ENCODE results near the gene ALDH2. TPM values are rescaled to one million over a fixed set of nuclear protein-coding genes. Genes with fewer than 3 reads are reported as not detected.

The ALDH2 gene
- polyA plus RNA-seq, 1 donor (not counting 4 experiments of a cell fraction or from before 2014, with no cell fraction given): 33.8 TPM

- no peak overlapping the region for H3K4me3 ChIP-seq (ENCODE audit: control insufficient read depth in 2 of 3, extremely low read depth in 1 of 3, insufficient read depth in 2 of 3, low read depth in 1 of 3, low read length in 3 of 3)
- H2AFZ ChIP-seq (ENCODE audit: control insufficient read depth, low read length): no peak overlapping the region
- TF ChIP-seq EZH2 (IDR thresholded peaks at IDR 0.05; ENCODE audit: low read length) (no peak), CTCF (optimal IDR thresholded peaks at IDR 0.05 in 1 of 3, IDR thresholded peaks at IDR 0.05 in 1 of 3, conservative IDR thresholded peaks at IDR 0.05 in 1 of 3; ENCODE audit: extremely low read depth in 1 of 3, insufficient read depth in 2 of 3, low read length in 3 of 3) (no peak)
- no peaks in the 10 kb centered on the region for H4K20me1 ChIP-seq (ENCODE audit: control insufficient read depth, extremely low read depth, insufficient read depth, low read length)
- no peak overlapping the region for H3K9ac ChIP-seq (ENCODE audit: control insufficient read depth, extremely low read depth, insufficient read depth, low read length)
- no peaks in the 10 kb centered on the region for H3K79me2 ChIP-seq (ENCODE audit: control insufficient read depth, insufficient read depth, low read length)
- FAIRE-seq: no peak
- no peak overlapping the region for H3K27ac ChIP-seq (ENCODE audit: control insufficient read depth, insufficient read depth, low read length)
- no peaks in the 10 kb centered on the region for H3K36me3 ChIP-seq (ENCODE audit: control insufficient read depth in 2 of 2, extremely low read depth in 1 of 2, insufficient read depth in 2 of 2, low read length in 2 of 2)
- no peak for DNase-seq (ENCODE audit: low read depth, low spot score)
- H3K4me1 ChIP-seq (ENCODE audit: control insufficient read depth, extremely low read depth, insufficient read depth, low read length): no peaks in the 10 kb centered on the region
- no peaks in the 10 kb centered on the region for H3K9me1 ChIP-seq (ENCODE audit: control insufficient read depth, extremely low read depth, insufficient read depth, low read length)
- H3K9me3 ChIP-seq (ENCODE audit: control insufficient read depth, low read depth, low read length): no peaks in the 10 kb centered on the region
- no peaks in the 10 kb centered on the region for H3K27me3 ChIP-seq (ENCODE audit: control insufficient read depth, extremely low read depth, insufficient read depth, low read length)
- H3K4me2 ChIP-seq (ENCODE audit: control insufficient read depth, extremely low read depth, insufficient read depth, low read depth, low read length): no peak overlapping the region
- dilution Hi-C loops (cut with MboI; ENCODE audit: extremely low pct_ligation_motif_present, low sequenced_read_pairs): no loop called here
These were observed 60.3 kb downstream of the ALDH2 start for GRCh38 chr12:111826992-111827391.

GRCh38 chr12:111827907-111828306 lies 61.2 kb downstream of the ALDH2 start:
- no peak overlapping the region for H3K27ac ChIP-seq (ENCODE audit: control insufficient read depth, insufficient read depth, low read length)
- H3K4me2 ChIP-seq (ENCODE audit: control insufficient read depth, extremely low read depth, insufficient read depth, low read depth, low read length): no peak overlapping the region
- no peak overlapping the region for H2AFZ ChIP-seq (ENCODE audit: control insufficient read depth, low read length)
- no peak for DNase-seq (ENCODE audit: low read depth, low spot score)
- no peak overlapping the region for H3K4me3 ChIP-seq (ENCODE audit: control insufficient read depth in 2 of 3, extremely low read depth in 1 of 3, insufficient read depth in 2 of 3, low read depth in 1 of 3, low read length in 3 of 3)
- no peaks in the 10 kb centered on the region for H3K36me3 ChIP-seq (ENCODE audit: control insufficient read depth in 2 of 2, extremely low read depth in 1 of 2, insufficient read depth in 2 of 2, low read length in 2 of 2)
- no peaks in the 10 kb centered on the region for H3K27me3 ChIP-seq (ENCODE audit: control insufficient read depth, extremely low read depth, insufficient read depth, low read length)
- no peak for FAIRE-seq
- H3K9ac ChIP-seq (ENCODE audit: control insufficient read depth, extremely low read depth, insufficient read depth, low read length): no peak overlapping the region
- H3K79me2 ChIP-seq (ENCODE audit: control insufficient read depth, insufficient read depth, low read length): no peaks in the 10 kb centered on the region
- no peaks in the 10 kb centered on the region for H3K4me1 ChIP-seq (ENCODE audit: control insufficient read depth, extremely low read depth, insufficient read depth, low read length)
- no peaks in the 10 kb centered on the region for H3K9me1 ChIP-seq (ENCODE audit: control insufficient read depth, extremely low read depth, insufficient read depth, low read length)
- H3K9me3 ChIP-seq (ENCODE audit: control insufficient read depth, low read depth, low read length): no peaks in the 10 kb centered on the region
- dilution Hi-C loops (cut with MboI; ENCODE audit: extremely low pct_ligation_motif_present, low sequenced_read_pairs): no loop called here
- TF ChIP-seq EZH2 (IDR thresholded peaks at IDR 0.05; ENCODE audit: low read length): no peak
- TF ChIP-seq CTCF (optimal IDR thresholded peaks at IDR 0.05 in 1 of 3, IDR thresholded peaks at IDR 0.05 in 1 of 3, conservative IDR thresholded peaks at IDR 0.05 in 1 of 3; ENCODE audit: extremely low read depth in 1 of 3, insufficient read depth in 2 of 3, low read length in 3 of 3): no peak
- no peaks in the 10 kb centered on the region for H4K20me1 ChIP-seq (ENCODE audit: control insufficient read depth, extremely low read depth, insufficient read depth, low read length)

Data from keratinocyte (primary cell).